Parathyroid adenoma (tissue), 2 donors: ENCODE measurements around the gene AMIGO2.
A peak's percentile ranks its signal among the peaks of the same experiment; 100 is the strongest.

Experiments used
- H2AFZ ChIP-seq: fragments of 300-600 bp; sonication (generic); one replicate; pipeline ENCODE4 v1.7.0; 2017; ENCODE audit warnings: antibody characterized with exemption, mild to moderate bottlenecking
- H3K27ac ChIP-seq: fragments of 300-600 bp; sonication (generic); one replicate; pipeline ENCODE4 v1.7.0; 2017
- H3K27me3 ChIP-seq: fragments of 300-600 bp; sonication (generic); one replicate; pipeline ENCODE4 v1.7.0; 2017; ENCODE audit warnings: low read length; ENCODE audit not compliant: control insufficient read depth, insufficient read depth
- H3K36me3 ChIP-seq: fragments of 300-600 bp; sonication (generic); one replicate; pipeline ENCODE4 v1.7.0; 2017; ENCODE audit warnings: low read length; ENCODE audit not compliant: control insufficient read depth, insufficient read depth
- H3K4me1 ChIP-seq: fragments of 300-600 bp; sonication (generic); one replicate; pipeline ENCODE4 v1.7.0; 2017; ENCODE audit warnings: control low read depth
- H3K4me2 ChIP-seq: fragments of 300-600 bp; sonication (generic); one replicate; pipeline ENCODE4 v1.7.0; 2017; ENCODE audit warnings: low read length
- H3K4me3 ChIP-seq: fragments of 300-600 bp; sonication (generic); one replicate; pipeline ENCODE4 v1.7.0; 2017; ENCODE audit warnings: low read depth, low read length
- H3K79me2 ChIP-seq: fragments of 300-600 bp; sonication (generic); one replicate; pipeline ENCODE4 v1.7.0; 2017; ENCODE audit warnings: control low read depth
- H3K9ac ChIP-seq: fragments of 300-600 bp; sonication (generic); one replicate; pipeline ENCODE4 v1.7.0; 2017; ENCODE audit warnings: mild to moderate bottlenecking
- H3K9me3 ChIP-seq: fragments of 300-600 bp; sonication (generic); one replicate; pipeline ENCODE4 v1.7.0; 2017; ENCODE audit warnings: low read length; ENCODE audit not compliant: control insufficient read depth
- TF ChIP-seq, protein P1 (sequence below): fragments of 300-600 bp; sonication (generic); IDR thresholded peaks from one replicate; pipeline ENCODE4 v1.7.0; 2017; ENCODE audit warnings: antibody characterized with exemption, mild to moderate bottlenecking
- donor health status: primary hyperparathyroidism.

Gene AMIGO2

DNA sequence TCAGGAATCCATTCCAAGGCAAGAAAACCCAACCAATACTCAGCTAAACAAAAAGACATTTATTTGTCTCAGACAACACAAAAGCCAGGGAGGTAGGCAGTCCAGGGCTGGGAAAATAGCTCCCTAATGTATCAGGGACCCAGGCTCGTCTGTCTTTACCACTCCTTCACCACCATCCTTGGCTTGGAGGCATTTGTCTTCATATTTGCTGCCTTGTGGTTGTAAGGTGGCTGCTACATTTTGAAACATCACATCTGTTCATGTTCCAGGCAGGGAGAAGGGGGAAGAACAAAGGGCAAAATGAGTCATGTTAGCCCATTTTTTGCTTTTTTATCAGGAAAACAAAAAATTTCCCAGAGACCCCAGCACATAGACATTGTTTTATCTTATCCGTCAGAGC is 45.1 kb downstream of the AMIGO2 start:
- H3K4me3 ChIP-seq: no peak overlapping the region
- H3K9me3 ChIP-seq: no peaks in the 10 kb centered on the region
- TF ChIP-seq, protein P1, sequence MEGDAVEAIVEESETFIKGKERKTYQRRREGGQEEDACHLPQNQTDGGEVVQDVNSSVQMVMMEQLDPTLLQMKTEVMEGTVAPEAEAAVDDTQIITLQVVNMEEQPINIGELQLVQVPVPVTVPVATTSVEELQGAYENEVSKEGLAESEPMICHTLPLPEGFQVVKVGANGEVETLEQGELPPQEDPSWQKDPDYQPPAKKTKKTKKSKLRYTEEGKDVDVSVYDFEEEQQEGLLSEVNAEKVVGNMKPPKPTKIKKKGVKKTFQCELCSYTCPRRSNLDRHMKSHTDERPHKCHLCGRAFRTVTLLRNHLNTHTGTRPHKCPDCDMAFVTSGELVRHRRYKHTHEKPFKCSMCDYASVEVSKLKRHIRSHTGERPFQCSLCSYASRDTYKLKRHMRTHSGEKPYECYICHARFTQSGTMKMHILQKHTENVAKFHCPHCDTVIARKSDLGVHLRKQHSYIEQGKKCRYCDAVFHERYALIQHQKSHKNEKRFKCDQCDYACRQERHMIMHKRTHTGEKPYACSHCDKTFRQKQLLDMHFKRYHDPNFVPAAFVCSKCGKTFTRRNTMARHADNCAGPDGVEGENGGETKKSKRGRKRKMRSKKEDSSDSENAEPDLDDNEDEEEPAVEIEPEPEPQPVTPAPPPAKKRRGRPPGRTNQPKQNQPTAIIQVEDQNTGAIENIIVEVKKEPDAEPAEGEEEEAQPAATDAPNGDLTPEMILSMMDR: no peak
- no peaks in the 10 kb centered on the region for H3K36me3 ChIP-seq
- no peak overlapping the region for H3K9ac ChIP-seq
- no peak overlapping the region for H3K27ac ChIP-seq
- H2AFZ ChIP-seq: no peak overlapping the region
- no peak overlapping the region for H3K4me2 ChIP-seq
- H3K79me2 ChIP-seq: no peaks in the 10 kb centered on the region
- H3K4me1 ChIP-seq: peaks cover 2% of the 10 kb centered on the region
- no peaks in the 10 kb centered on the region for H3K27me3 ChIP-seq

DNA sequence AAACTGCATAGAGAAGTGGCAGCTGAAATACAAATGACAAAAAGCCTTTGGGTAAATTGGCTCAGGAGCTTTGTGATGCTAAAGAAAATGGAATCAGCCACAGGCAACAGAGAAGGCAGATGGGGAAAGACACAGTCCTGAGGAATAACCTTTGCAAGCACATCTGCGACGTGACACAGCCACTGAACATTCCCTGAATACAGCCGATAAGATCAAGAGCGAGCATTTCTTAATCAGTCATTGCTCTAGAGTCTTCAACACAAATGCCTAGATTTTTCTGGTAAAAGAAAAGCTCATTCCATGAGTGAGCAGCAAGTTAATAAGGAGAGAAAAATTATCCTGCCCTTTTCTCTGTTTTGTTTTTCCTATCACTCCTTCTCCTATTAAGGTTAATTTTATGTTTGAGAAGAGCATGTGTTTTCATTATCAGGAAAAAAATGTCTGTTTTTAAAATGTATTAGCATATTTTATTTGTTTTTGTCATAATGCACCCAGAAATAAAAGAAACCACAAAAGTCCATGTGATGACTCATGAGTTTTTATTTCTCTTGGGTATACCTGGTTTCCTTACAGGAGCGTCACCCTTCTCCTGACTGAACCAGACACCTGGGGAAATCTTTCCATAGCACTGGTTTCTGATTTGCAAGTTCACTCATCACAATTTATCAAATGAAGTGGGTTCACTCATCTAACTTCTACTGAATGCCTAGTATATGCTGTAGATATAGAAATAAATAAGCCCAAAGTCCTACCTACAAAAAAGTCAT is 45.8 kb downstream of the AMIGO2 start:
- H3K4me2 ChIP-seq: no peak overlapping the region
- H3K27ac ChIP-seq: no peak overlapping the region
- TF ChIP-seq, protein P1: no peak

DNA sequence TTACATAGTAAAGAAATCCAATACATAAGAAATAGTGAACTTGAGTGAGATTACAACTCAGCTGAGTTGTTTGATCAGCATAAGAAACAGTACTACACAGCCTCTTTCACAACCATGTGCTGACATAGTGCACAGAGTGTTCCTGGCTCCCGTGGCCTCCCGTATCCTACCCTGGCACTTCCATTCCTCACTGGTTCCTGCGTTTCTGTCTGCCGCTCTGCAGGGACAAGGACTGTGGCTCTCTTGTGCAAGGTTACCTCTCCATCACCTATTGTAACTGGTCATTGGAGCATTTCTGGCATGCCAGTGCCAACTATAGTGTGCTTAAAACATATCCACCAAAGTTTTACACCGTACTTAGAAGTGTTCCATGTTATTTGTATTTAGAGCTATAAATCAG is 46.7 kb downstream of the AMIGO2 start:
- peaks cover 2% of the 10 kb centered on the region for H3K4me1 ChIP-seq
- no peaks in the 10 kb centered on the region for H3K27me3 ChIP-seq
- no peaks in the 10 kb centered on the region for H3K79me2 ChIP-seq
- no peaks in the 10 kb centered on the region for H3K36me3 ChIP-seq
- TF ChIP-seq, protein P1: no peak
- H3K9me3 ChIP-seq: no peaks in the 10 kb centered on the region
- no peak overlapping the region for H3K9ac ChIP-seq
- peak overlapping the region; percentile 5 for H2AFZ ChIP-seq
- no peak overlapping the region for H3K4me2 ChIP-seq
- no peak overlapping the region for H3K4me3 ChIP-seq
- H3K27ac ChIP-seq: no peak overlapping the region

More for the DNA sequence above, 45.8 kb downstream of the AMIGO2 start:
- Histone ChIP-seq H3K36me3 (no peaks in the 10 kb centered on the region), H3K9ac (no peak overlapping the region), H3K79me2 (no peaks in the 10 kb centered on the region), H3K27me3 (no peaks in the 10 kb centered on the region), H3K4me1 (peaks cover 2% of the 10 kb centered on the region), H3K9me3 (no peaks in the 10 kb centered on the region), H3K4me3 (no peak overlapping the region), H2AFZ (no peak overlapping the region)

DNA sequence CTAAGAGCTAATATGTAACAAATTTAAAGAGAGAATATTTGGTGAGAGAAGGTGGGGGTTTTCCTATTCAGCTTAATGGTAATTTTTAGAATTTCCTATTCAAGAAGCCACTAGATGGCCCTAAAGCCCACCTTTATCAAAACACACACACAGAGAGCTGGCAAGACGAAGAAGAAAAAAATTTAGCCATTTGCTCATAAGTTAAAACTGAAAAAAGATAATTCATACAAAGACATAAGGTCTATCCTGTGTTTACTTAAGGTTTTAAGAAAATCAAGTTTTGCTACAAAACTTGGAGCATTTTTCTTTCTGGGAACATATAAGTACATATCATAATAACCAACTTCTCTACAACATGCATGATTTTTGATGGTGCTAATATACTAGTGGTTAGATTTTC is 47.1 kb downstream of the AMIGO2 start:
- Histone ChIP-seq H3K27me3 (no peaks in the 10 kb centered on the region), H3K27ac (no peak overlapping the region), H3K9me3 (no peaks in the 10 kb centered on the region), H3K4me1 (peaks cover 2% of the 10 kb centered on the region), H2AFZ (peak overlapping the region; percentile 5), H3K4me2 (no peak overlapping the region), H3K4me3 (no peak overlapping the region), H3K79me2 (no peaks in the 10 kb centered on the region), H3K36me3 (no peaks in the 10 kb centered on the region), H3K9ac (no peak overlapping the region)
- TF ChIP-seq, protein P1: peak; percentile 18

DNA sequence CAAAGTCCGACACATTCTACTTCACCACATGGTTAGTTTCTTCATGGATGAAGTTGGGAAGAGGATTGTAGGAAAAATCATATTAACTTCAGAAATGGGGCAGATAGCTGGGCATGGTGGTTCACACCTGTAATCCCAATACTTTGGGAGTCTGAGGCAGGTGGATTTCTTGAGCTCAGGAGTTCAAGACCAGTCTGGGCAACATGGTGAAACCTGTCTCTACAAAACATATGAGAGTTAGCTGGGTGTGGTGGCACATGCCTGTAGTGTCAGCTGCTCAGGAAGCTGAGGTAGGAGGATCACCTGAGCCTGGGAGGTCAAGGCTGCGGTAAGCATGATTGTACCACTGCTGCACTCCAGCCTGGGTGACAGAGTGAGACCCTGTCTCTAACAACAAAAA is 49.9 kb downstream of the AMIGO2 start:
- Histone ChIP-seq H3K27me3 (no peaks in the 10 kb centered on the region), H3K4me1 (peaks cover 2% of the 10 kb centered on the region), H3K9me3 (no peaks in the 10 kb centered on the region), H2AFZ (no peak overlapping the region), H3K79me2 (no peaks in the 10 kb centered on the region), H3K4me2 (no peak overlapping the region), H3K27ac (no peak overlapping the region), H3K9ac (no peak overlapping the region), H3K36me3 (no peaks in the 10 kb centered on the region), H3K4me3 (no peak overlapping the region)
- TF ChIP-seq, protein P1: no peak
